ACC112 (cell line): ENCODE results near the gene ACKR4.
A peak's percentile ranks its signal among the peaks of the same experiment; 100 is the strongest.

ENCODE experiments used
- H2AFZ ChIP-seq: fragments of 200-600 bp; sonication (generic); one replicate; pipeline ENCODE4 v1.6.0; 2017; ENCODE audit warnings: antibody characterized with exemption, low read length; ENCODE audit not compliant: unreplicated experiment
- H3K27ac ChIP-seq: fragments of 200-600 bp; sonication (generic); 2 replicates; pipeline ENCODE4 v1.5.1; 2014; ENCODE audit warnings: low read depth, mild to moderate bottlenecking, antibody characterized with exemption, low read length, moderate library complexity
- H3K27me3 ChIP-seq: fragments of 200-600 bp; sonication (generic); 2 replicates; pipeline ENCODE4 v1.6.1; 2014; ENCODE audit warnings: mild to moderate bottlenecking, antibody characterized with exemption, low read length, moderate library complexity, mixed read lengths; ENCODE audit not compliant: insufficient read depth
- H3K36me3 ChIP-seq: fragments of 200-600 bp; sonication (generic); 2 replicates; pipeline ENCODE4 v1.6.1; 2016; ENCODE audit warnings: mild to moderate bottlenecking, antibody characterized with exemption, low read length, moderate library complexity, mixed read lengths; ENCODE audit not compliant: insufficient read depth
- H3K4me1 ChIP-seq: fragments of 200-600 bp; sonication (generic); one replicate; pipeline ENCODE4 v1.6.1; 2016; ENCODE audit warnings: low read length, mixed read lengths; ENCODE audit not compliant: insufficient read depth, unreplicated experiment, control insufficient read depth
- H3K4me3 ChIP-seq: fragments of 200-600 bp; sonication (generic); 2 replicates; pipeline ENCODE4 v1.5.1; 2014; ENCODE audit warnings: mild to moderate bottlenecking, low read depth, low read length
- H3K79me2 ChIP-seq: fragments of 200-600 bp; sonication (generic); one replicate; pipeline ENCODE4 v1.6.0; 2016; ENCODE audit warnings: low read length; ENCODE audit not compliant: control insufficient read depth, unreplicated experiment, insufficient read depth

ACKR4 gene

DNA sequence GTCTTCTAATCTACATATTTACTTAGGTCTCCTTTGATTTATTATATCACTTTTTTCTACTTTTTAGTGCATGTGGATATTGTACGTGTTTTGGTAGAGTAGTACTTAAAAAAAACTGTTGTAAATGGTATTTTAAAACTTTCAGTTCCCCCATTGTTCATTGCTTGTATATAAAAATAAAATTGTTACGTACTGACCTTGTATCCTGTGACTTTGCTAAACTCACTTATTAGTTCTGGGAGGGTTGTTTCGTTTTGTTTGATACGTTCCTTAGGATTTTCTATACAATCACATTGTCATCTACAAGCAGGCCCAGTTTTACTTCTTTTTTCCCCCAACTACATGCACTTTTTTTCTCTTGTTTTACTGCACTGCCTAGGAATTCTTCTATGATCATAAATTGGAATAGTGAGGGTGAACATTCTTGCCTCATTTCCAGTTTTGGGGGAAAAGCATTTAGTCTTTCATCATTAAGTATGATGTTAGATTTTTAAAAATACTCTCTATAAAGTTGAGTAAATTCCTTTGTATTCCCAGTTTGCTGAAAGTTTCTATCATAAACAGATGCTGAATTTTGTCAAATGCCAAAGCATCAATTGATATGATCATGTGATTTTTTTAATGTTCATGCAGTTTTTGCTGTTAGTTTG, 33.5 kb upstream of the ACKR4 start:
- Histone ChIP-seq H3K27me3 (no peaks in the 10 kb centered on the region), H3K4me1 (no peaks in the 10 kb centered on the region), H3K4me3 (no peak overlapping the region), H3K79me2 (no peaks in the 10 kb centered on the region), H3K36me3 (no peaks in the 10 kb centered on the region), H2AFZ (no peak overlapping the region), H3K27ac (no peak overlapping the region)

DNA sequence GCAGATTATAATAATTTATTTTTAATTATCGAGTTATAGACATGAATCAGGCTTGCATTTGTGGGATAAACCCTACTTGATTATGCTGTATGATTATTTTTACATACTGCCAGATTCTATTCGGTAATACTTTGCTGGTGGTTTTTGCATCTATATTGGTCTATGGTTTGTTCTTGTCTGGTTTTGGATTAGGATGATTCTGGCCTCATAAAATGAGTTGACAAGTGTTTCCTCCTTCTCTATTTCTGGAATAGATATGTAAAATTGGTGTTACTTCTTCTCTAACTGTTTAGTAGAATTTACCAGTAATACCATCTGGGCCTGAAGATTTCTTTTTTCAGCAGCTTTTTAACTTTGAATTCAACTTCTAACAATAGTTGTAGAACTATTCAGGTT, 33.0 kb upstream of the ACKR4 start:
- no peaks in the 10 kb centered on the region for H3K27me3 ChIP-seq
- no peak overlapping the region for H2AFZ ChIP-seq
- H3K4me3 ChIP-seq = no peak overlapping the region
- H3K79me2 ChIP-seq = no peaks in the 10 kb centered on the region
- no peak overlapping the region for H3K27ac ChIP-seq
- no peaks in the 10 kb centered on the region for H3K36me3 ChIP-seq
- no peaks in the 10 kb centered on the region for H3K4me1 ChIP-seq

DNA sequence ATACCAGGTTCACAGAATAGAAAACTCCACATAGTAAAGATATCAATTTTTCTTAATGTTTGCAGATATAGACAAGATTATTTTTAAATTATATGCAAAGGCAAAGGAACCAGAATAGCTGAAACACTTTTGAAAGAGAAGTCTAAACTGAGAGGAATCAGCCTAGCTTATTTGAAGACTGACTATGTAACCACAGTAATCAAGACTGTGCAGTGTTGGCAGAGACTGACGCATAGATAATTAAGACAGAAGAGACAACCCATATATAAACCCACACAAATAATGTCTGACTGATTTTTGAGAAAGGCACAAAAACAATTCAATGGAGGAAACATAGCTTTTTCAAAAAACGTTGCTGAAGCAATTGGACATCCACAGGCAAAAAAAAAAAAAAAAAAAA, 28.6 kb upstream of the ACKR4 start:
- Histone ChIP-seq H2AFZ (no peak overlapping the region), H3K36me3 (peaks cover 5% of the 10 kb centered on the region; the same call in 1 of the 2 replicates), H3K27me3 (no peaks in the 10 kb centered on the region), H3K27ac (no peak overlapping the region), H3K79me2 (no peaks in the 10 kb centered on the region), H3K4me3 (no peak overlapping the region), H3K4me1 (no peaks in the 10 kb centered on the region)

DNA sequence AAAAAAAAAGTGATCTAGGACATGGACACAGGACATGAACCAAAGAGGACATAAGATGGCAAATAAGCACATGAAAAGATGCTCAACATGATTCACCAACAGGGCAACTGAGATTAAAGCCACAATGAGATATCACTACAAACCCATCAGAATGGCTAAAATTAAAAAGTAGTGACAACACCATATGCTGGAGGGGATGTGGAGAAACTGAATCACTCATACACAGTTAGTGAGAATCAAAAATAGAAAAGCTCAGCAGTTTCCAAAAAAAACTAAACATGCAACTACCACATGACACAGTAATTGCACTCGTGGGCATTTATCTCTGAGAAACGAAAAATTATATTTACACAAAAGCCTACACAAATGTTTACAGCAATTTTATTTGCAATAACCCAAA, 27.9 kb upstream of the ACKR4 start:
- Histone ChIP-seq H2AFZ (no peak overlapping the region), H3K4me1 (no peaks in the 10 kb centered on the region), H3K4me3 (no peak overlapping the region), H3K27me3 (no peaks in the 10 kb centered on the region), H3K36me3 (peaks cover 5% of the 10 kb centered on the region; the same call in 1 of the 2 replicates), H3K27ac (no peak overlapping the region), H3K79me2 (no peaks in the 10 kb centered on the region)

DNA sequence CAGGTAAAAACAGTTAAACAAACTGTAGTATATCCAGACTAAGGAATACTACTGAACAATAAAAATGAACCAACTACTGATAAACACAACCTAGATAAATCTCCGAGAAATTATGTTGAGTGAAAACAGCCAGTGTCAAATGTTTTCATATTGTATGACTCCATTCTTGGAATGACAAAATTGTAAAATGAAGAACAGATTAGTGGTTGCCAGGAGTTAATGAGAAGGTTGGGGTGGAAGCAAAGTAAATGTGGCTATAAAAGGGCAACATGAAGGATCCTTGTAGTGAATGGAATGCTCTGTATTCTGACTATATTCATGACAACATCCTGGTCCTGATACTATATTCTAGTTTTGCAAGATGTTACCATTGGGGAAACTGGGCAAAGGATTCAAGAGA, 27.5 kb upstream of the ACKR4 start:
- Histone ChIP-seq H3K36me3 (peaks cover 5% of the 10 kb centered on the region; the same call in 1 of the 2 replicates), H3K4me3 (no peak overlapping the region), H3K27ac (no peak overlapping the region), H3K27me3 (no peaks in the 10 kb centered on the region), H2AFZ (no peak overlapping the region), H3K79me2 (no peaks in the 10 kb centered on the region), H3K4me1 (no peaks in the 10 kb centered on the region)

DNA sequence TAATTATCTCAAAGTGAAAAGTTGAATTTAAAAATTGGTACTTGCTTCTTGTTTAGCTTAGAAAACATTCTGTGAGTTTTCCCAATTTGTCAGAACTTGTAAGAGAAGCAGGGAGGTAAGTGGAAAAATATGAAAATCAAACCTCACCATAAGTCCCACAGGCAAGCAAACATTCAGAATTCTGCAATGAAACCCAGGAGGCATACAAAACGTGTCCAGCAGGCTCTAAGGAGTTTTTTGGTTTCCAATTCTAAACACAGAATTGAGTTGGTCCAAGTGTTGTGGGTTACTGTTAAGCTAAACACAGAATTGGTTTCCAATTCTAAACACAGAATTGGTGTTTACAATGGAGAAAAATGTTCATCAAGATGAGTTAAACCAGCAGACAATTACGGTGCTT, 27.1 kb upstream of the ACKR4 start:
- no peak overlapping the region for H3K4me3 ChIP-seq

DNA sequence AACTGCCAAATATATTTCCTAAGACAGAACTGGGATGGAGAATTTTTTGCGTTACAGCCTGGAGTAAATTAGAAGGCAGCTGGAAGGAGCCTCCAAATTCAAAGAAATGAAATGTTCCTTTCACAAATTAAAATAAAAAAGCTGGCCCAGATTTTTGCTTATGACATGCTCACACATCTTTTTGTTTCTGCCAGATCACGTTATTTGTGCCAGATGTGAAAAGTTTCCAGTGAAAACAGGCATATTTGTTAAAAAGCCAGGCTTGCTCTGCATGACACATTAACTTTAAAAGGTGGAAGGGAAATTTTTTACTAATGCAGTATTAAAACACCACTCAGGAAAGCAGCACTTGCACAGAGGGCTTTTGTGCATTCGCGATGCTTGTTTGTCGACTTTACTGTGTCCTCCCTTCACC, 23.3 kb upstream of the ACKR4 start:
- Histone ChIP-seq H3K4me1 (no peaks in the 10 kb centered on the region), H3K36me3 (peaks cover 8% of the 10 kb centered on the region; the same call in 1 of the 2 replicates), H3K27me3 (no peaks in the 10 kb centered on the region), H2AFZ (no peak overlapping the region), H3K79me2 (no peaks in the 10 kb centered on the region), H3K27ac (no peak overlapping the region), H3K4me3 (no peak overlapping the region)

More for the DNA sequence above, 27.1 kb upstream of the ACKR4 start:
- Histone ChIP-seq H3K27ac (no peak overlapping the region), H3K79me2 (no peaks in the 10 kb centered on the region), H3K27me3 (no peaks in the 10 kb centered on the region), H3K4me1 (no peaks in the 10 kb centered on the region), H3K36me3 (peaks cover 5% of the 10 kb centered on the region; the same call in 1 of the 2 replicates), H2AFZ (no peak overlapping the region)

DNA sequence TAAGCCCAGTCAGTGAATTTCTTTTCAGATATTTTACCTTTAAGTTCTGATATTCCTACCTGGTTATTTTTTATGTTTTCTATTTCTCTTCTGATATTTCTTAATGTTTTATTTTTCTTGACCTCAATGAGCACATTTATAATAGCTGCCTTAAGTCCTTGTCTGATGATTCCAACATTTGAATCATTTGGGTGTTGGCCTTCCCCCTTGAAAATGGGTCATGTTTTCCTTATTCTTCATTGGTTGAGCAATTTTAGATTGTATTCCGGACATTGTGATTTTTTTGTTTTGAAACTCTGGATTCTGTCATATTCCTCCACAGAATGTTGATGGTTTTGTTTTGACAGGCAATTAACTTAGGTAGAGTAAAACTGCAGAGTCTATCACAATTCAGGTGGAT, 9.7 kb upstream of the ACKR4 start:
- no peaks in the 10 kb centered on the region for H3K27me3 ChIP-seq
- no peak overlapping the region for H3K27ac ChIP-seq
- H3K4me3 ChIP-seq = no peak overlapping the region
- no peaks in the 10 kb centered on the region for H3K79me2 ChIP-seq
- no peak overlapping the region for H2AFZ ChIP-seq
- no peaks in the 10 kb centered on the region for H3K4me1 ChIP-seq
- H3K36me3 ChIP-seq = no peaks in the 10 kb centered on the region

DNA sequence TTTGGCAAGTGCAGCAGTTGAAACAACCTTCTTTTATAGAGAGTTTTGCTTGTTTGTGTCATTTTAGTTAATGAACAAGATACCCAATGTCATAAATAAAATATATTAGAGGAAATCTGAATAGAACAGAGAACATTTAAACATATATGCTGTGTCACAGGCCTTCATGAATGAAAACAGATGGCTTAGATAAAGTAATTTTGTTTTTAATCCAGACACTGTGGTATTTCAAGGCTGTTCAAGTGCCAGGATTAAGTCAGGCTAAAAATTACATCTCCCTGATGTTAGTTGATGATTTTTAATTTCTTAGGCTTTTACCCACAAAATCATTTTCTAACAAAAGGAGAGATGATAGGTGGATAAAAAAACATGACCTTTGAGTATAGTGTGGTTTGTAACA, 4.9 kb upstream of the ACKR4 start:
- Histone ChIP-seq H3K36me3 (no peaks in the 10 kb centered on the region), H3K4me1 (peaks cover 28% of the 10 kb centered on the region), H3K27ac (no peak overlapping the region), H3K4me3 (no peak overlapping the region), H3K27me3 (no peaks in the 10 kb centered on the region), H3K79me2 (no peaks in the 10 kb centered on the region), H2AFZ (no peak overlapping the region)

DNA sequence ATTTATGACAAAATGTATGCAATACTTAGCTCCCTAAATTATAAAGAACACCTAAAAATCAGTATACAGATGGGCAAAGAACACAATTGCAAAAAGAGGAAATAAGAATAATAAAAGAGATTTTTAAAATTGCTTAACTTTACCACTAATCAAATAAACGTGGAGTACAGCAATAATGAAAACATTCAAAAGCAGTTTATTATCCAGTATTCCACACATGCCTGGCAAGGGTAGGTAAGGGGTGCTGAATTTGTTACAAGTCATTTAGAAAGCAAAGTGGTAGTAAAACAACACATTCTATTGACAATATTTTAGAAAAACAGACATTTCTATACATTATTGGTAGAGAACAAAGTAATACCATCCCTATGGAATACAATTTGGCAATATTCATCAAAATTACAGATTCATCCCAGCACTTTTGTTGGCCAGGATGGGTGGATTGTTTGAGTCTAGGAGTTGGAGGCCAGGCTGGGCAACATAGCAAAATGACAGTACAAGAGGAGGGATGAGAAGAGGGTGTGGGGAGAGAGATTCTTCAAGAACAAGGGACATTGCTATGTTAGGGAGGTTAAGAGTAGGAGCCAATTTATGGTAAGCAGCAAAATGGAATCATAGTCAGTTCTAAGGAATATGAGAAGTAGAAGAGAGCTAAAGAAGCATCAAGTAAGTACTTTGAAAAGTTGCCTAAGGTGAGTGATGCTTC, 3.7 kb upstream of the ACKR4 start:
- Histone ChIP-seq H3K4me3 (peak overlapping the region; percentile 34; the same call in 1 of the 2 replicates), H3K27me3 (no peaks in the 10 kb centered on the region), H3K36me3 (no peaks in the 10 kb centered on the region; the same call in 1 of the 2 replicates), H2AFZ (peak overlapping the region; percentile 87), H3K79me2 (peaks cover 2% of the 10 kb centered on the region), H3K27ac (peak overlapping the region; percentile 95), H3K4me1 (peaks cover 32% of the 10 kb centered on the region)

DNA sequence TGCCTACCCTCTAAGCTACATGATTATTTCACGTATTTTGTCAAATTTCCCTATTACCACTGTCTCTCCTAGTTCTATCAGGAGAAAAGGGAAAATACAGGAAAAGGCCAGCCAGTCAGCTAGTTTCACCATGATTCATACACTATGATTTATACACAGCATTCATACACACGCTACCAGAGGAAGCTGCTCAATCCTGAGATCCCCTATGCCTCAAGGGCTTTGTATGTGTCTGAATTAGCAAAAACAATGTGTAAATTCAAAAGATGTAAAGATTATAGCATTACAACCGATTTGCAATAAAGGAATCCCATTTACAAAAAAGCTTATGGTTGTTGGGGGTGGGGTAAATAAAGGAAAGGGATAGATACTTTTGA, 3.1 kb upstream of the ACKR4 start:
- no peaks in the 10 kb centered on the region for H3K27me3 ChIP-seq
- H3K27ac ChIP-seq = peak overlapping the region; percentile 95
- H3K4me3 ChIP-seq = peak overlapping the region; percentile 34; the same call in 1 of the 2 replicates
- peaks cover 3% of the 10 kb centered on the region; the same call in 1 of the 2 replicates for H3K36me3 ChIP-seq
- peak overlapping the region; percentile 87 for H2AFZ ChIP-seq
- H3K79me2 ChIP-seq = peaks cover 2% of the 10 kb centered on the region
- H3K4me1 ChIP-seq = peaks cover 35% of the 10 kb centered on the region
